ENCODE results near the gene BTBD7.

DNA sequence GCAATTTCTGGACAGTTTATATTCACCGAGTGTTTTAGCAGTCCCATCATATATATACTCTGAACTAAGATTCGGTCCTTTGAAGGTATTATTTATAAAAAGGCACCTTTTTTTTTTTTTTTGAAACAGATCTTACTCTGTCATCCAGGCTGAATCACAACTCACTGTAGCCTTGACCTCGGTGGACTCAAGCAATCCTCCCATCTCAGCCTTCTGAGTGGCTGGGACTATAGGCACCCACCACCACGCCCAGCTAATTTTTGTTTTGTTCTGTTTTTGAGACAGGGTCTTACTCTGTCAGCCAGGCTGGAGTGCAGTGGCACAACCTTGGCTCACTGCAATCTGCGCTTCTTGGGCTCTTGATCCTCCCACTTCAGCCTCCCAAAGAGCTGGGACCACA is 52.1 kb downstream of the BTBD7 start:
- no peak for TF ChIP-seq POLR2AphosphoS5 (IDR thresholded peaks at IDR 0.05; ENCODE audit: low read depth, low read length)
- TF ChIP-seq, protein P1, sequence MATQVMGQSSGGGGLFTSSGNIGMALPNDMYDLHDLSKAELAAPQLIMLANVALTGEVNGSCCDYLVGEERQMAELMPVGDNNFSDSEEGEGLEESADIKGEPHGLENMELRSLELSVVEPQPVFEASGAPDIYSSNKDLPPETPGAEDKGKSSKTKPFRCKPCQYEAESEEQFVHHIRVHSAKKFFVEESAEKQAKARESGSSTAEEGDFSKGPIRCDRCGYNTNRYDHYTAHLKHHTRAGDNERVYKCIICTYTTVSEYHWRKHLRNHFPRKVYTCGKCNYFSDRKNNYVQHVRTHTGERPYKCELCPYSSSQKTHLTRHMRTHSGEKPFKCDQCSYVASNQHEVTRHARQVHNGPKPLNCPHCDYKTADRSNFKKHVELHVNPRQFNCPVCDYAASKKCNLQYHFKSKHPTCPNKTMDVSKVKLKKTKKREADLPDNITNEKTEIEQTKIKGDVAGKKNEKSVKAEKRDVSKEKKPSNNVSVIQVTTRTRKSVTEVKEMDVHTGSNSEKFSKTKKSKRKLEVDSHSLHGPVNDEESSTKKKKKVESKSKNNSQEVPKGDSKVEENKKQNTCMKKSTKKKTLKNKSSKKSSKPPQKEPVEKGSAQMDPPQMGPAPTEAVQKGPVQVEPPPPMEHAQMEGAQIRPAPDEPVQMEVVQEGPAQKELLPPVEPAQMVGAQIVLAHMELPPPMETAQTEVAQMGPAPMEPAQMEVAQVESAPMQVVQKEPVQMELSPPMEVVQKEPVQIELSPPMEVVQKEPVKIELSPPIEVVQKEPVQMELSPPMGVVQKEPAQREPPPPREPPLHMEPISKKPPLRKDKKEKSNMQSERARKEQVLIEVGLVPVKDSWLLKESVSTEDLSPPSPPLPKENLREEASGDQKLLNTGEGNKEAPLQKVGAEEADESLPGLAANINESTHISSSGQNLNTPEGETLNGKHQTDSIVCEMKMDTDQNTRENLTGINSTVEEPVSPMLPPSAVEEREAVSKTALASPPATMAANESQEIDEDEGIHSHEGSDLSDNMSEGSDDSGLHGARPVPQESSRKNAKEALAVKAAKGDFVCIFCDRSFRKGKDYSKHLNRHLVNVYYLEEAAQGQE (IDR thresholded peaks at IDR 0.05; ENCODE audit: insufficient read depth in 1 of 2, low read depth in 2 of 2, low read length in 2 of 2), result no peak
- no peak for TF ChIP-seq SIN3A (IDR thresholded peaks at IDR 0.05; ENCODE audit: borderline replicate concordance, insufficient read depth, low read length)
